Keratinocyte (primary cell): Measurements from ENCODE around the gene TSTD2. TPM values are rescaled to one million over a fixed set of nuclear protein-coding genes. Genes with fewer than 3 reads are reported as not detected.

ENCODE experiments used
- DNase-seq: peaks from one replicate; pipeline ENCODE4 v3.0.0-alpha.2; 2011; ENCODE audit warnings: low read depth, missing footprints, low spot score
- FAIRE-seq: peaks from 2 replicates; lab custom pipeline; 2011; peaks lifted over from hg19 to GRCh38; lab: Jason Lieb, UNC
- H2AFZ ChIP-seq: 2 replicates; pipeline ENCODE4 v1.6.0; 2012; ENCODE audit warnings: low read length, control low read depth, inconsistent platforms; ENCODE audit not compliant: control insufficient read depth
- H3K27ac ChIP-seq: 2 replicates; pipeline ENCODE4 v1.5.1; 2011; ENCODE audit warnings: low read length; ENCODE audit not compliant: control insufficient read depth, insufficient read depth
- H3K27me3 ChIP-seq: 3 replicates; pipeline ENCODE4 v1.6.0; 2011; ENCODE audit warnings: low read length; ENCODE audit not compliant: control insufficient read depth, insufficient read depth; ENCODE audit errors: extremely low read depth
- H3K36me3 ChIP-seq, 2 experiments: 2 replicates in 1 of 2; 3 replicates in 1 of 2; pipeline ENCODE4 v1.5.1; 2011; ENCODE audit warnings: low read length in 2 of 2, mild to moderate bottlenecking in 1 of 2; ENCODE audit not compliant: control insufficient read depth in 2 of 2, insufficient read depth in 2 of 2; ENCODE audit errors: extremely low read depth in 1 of 2
- H3K4me1 ChIP-seq: 3 replicates; pipeline ENCODE4 v1.5.1; 2011; ENCODE audit warnings: low read length; ENCODE audit not compliant: control insufficient read depth, insufficient read depth; ENCODE audit errors: extremely low read depth
- H3K4me2 ChIP-seq: 3 replicates; pipeline ENCODE4 v1.6.0; 2011; ENCODE audit warnings: low read depth, low read length; ENCODE audit not compliant: control insufficient read depth, insufficient read depth; ENCODE audit errors: extremely low read depth
- H3K4me3 ChIP-seq, 3 experiments: fragments of 200-600 bp in 1 of 3; sonication (generic) in 1 of 3; 2 replicates in 2 of 3; 3 replicates in 1 of 3; pipeline ENCODE4 v1.5.1; 2011 to 2016; ENCODE audit warnings: low read length in 3 of 3, mild to moderate bottlenecking in 3 of 3, control low read depth in 2 of 3, inconsistent platforms in 1 of 3, low read depth in 1 of 3, mixed read lengths in 1 of 3, mixed run types in 1 of 3, moderate library complexity in 1 of 3; ENCODE audit not compliant: control insufficient read depth in 2 of 3, insufficient read depth in 2 of 3; ENCODE audit errors: extremely low read depth in 1 of 3
- H3K79me2 ChIP-seq: 2 replicates; pipeline ENCODE4 v1.6.0; 2012; ENCODE audit warnings: low read length; ENCODE audit not compliant: control insufficient read depth, insufficient read depth
- H3K9ac ChIP-seq: 3 replicates; pipeline ENCODE4 v1.6.0; 2011; ENCODE audit warnings: low read length; ENCODE audit not compliant: control insufficient read depth, insufficient read depth; ENCODE audit errors: extremely low read depth
- H3K9me1 ChIP-seq: 3 replicates; pipeline ENCODE4 v1.6.0; 2011; ENCODE audit warnings: low read length; ENCODE audit not compliant: control insufficient read depth, insufficient read depth; ENCODE audit errors: extremely low read depth
- H3K9me3 ChIP-seq: 2 replicates; pipeline ENCODE4 v1.5.1; 2012; ENCODE audit warnings: low read depth, low read length; ENCODE audit not compliant: control insufficient read depth
- H4K20me1 ChIP-seq: 3 replicates; pipeline ENCODE4 v1.6.0; 2011; ENCODE audit warnings: low read length; ENCODE audit not compliant: control insufficient read depth, insufficient read depth; ENCODE audit errors: extremely low read depth
- CTCF ChIP-seq, 3 experiments: IDR thresholded peaks in 1 of 3; conservative IDR thresholded peaks in 1 of 3; optimal IDR thresholded peaks in 1 of 3; 2 replicates in 2 of 3; 3 replicates in 1 of 3; pipeline versions ENCODE3 to v1.5.1; 2011; ENCODE audit warnings: low read length in 3 of 3, mild to moderate bottlenecking in 3 of 3, moderate library complexity in 2 of 3, control low read depth in 1 of 3, inconsistent platforms in 1 of 3; ENCODE audit not compliant: insufficient read depth in 2 of 3; ENCODE audit errors: extremely low read depth in 1 of 3
- EZH2 ChIP-seq: IDR thresholded peaks from one replicate; pipeline ENCODE4 v1.6.1; 2012; ENCODE audit warnings: inconsistent platforms, mild to moderate bottlenecking, low read length, moderate library complexity
- dilution Hi-C: fragments of 300-500 bp; cut with MboI; formaldehyde crosslinking; loops from one replicate; pipeline ENCODE4 v1.7.0; 2020; ENCODE audit warnings: low sequenced_read_pairs; ENCODE audit not compliant: extremely low pct_ligation_motif_present
- polyA plus RNA-seq, 5 experiments: library from polyadenylated mRNA; depleted of rRNA in 3 of 5; stranded (reverse) in 3 of 5; stranded (forward) in 1 of 5; unstranded in 1 of 5; fragments of >200 nt; gene quantifications; 1 replicate in 1 of 5; 2 replicates in 3 of 5; 3 replicates in 1 of 5; pipeline versions ENCODE4 v1.2.1 to v1.2.3, GENCODE V29; 2011 to 2012; ENCODE audit warnings: missing spikeins in 2 of 5, low read depth in 1 of 5, low replicate concordance in 1 of 5

The TSTD2 gene
- polyA plus RNA-seq, 1 donor (not counting 4 experiments of a cell fraction or from before 2014, with no cell fraction given), result 17.2 TPM

- Histone ChIP-seq H3K27ac (no peak overlapping the region), H3K4me2 (no peak overlapping the region), H3K27me3 (no peaks in the 10 kb centered on the region), H3K36me3 (no peaks in the 10 kb centered on the region), H3K4me1 (no peaks in the 10 kb centered on the region), H4K20me1 (no peaks in the 10 kb centered on the region), H3K9me3 (no peaks in the 10 kb centered on the region), H3K9ac (no peak overlapping the region), H3K79me2 (no peaks in the 10 kb centered on the region), H3K4me3 (no peak overlapping the region), H2AFZ (no peak overlapping the region), H3K9me1 (no peaks in the 10 kb centered on the region)
- no peak for DNase-seq
- dilution Hi-C loops, result no loop called here
- FAIRE-seq, result no peak
- TF ChIP-seq EZH2 (no peak), CTCF (optimal IDR thresholded peaks at IDR 0.05 in 1 of 3, IDR thresholded peaks at IDR 0.05 in 1 of 3, conservative IDR thresholded peaks at IDR 0.05 in 1 of 3; ENCODE audit: extremely low read depth in 1 of 3, insufficient read depth in 2 of 3, low read length in 3 of 3) (no peak)
Measured at GRCh38 chr9:97572196-97572891, 60.8 kb downstream of the TSTD2 start.

- Histone ChIP-seq H3K27ac (no peak overlapping the region), H3K36me3 (no peaks in the 10 kb centered on the region), H2AFZ (no peak overlapping the region), H3K9ac (no peak overlapping the region), H3K27me3 (no peaks in the 10 kb centered on the region), H3K4me1 (no peaks in the 10 kb centered on the region), H3K4me2 (no peak overlapping the region), H3K4me3 (no peak overlapping the region), H3K79me2 (no peaks in the 10 kb centered on the region), H3K9me1 (no peaks in the 10 kb centered on the region), H3K9me3 (no peaks in the 10 kb centered on the region), H4K20me1 (no peaks in the 10 kb centered on the region)
- no peak for FAIRE-seq
- TF ChIP-seq EZH2, result no peak
- no peak for TF ChIP-seq CTCF (optimal IDR thresholded peaks at IDR 0.05 in 1 of 3, IDR thresholded peaks at IDR 0.05 in 1 of 3, conservative IDR thresholded peaks at IDR 0.05 in 1 of 3; ENCODE audit: extremely low read depth in 1 of 3, insufficient read depth in 2 of 3, low read length in 3 of 3)
- dilution Hi-C loops, result no loop called here
- DNase-seq, result no peak
Measured at GRCh38 chr9:97571664-97572063, 61.5 kb downstream of the TSTD2 start.
